Chondrocyte (in vitro differentiated cells): ENCODE measurements around the gene PRICKLE2. TPM values are rescaled to one million over a fixed set of nuclear protein-coding genes. Genes with fewer than 3 reads are reported as not detected.

ENCODE experiments used
- DNase-seq: peaks from one replicate; pipeline ENCODE4 v3.0.0; 2021; ENCODE audit warnings: mixed read lengths, low spot score
- H3K27ac Mint-ChIP-seq: one replicate; pipeline ENCODE4 v1.8.0; 2021; ENCODE audit warnings: mild to moderate bottlenecking, moderate library complexity, mixed read lengths; ENCODE audit not compliant: unreplicated experiment
- H3K27me3 Mint-ChIP-seq: 2 replicates; pipeline ENCODE4 v1.8.0; 2021; ENCODE audit warnings: low read depth, mixed read lengths
- H3K36me3 Mint-ChIP-seq: 2 replicates; pipeline ENCODE4 v1.8.0; 2021; ENCODE audit warnings: low read depth, mixed read lengths
- H3K4me1 Mint-ChIP-seq: 2 replicates; pipeline ENCODE4 v1.8.0; 2021; ENCODE audit warnings: low read depth, mild to moderate bottlenecking, mixed read lengths
- H3K4me3 Mint-ChIP-seq: one replicate; pipeline ENCODE4 v1.8.0; 2021; ENCODE audit warnings: mild to moderate bottlenecking, moderate library complexity, mixed read lengths; ENCODE audit not compliant: unreplicated experiment
- H3K9me3 Mint-ChIP-seq: 2 replicates; pipeline ENCODE4 v1.8.0; 2021; ENCODE audit warnings: low read depth, mixed read lengths
- total RNA-seq: library from RNA; stranded (reverse); gene quantifications from 3 replicates; pipeline ENCODE4 v1.2.1, GENCODE V29; 2021
- TF ChIP-seq, protein P1 (sequence below): fragments of 200-600 bp; sonication (generic); IDR thresholded peaks from 2 replicates; pipeline ENCODE4 v1.5.0; 2021; ENCODE audit warnings: antibody characterized with exemption, mild to moderate bottlenecking, moderate library complexity

The PRICKLE2 gene
- total RNA-seq, 1 donor from 2014 or later = 48.2 TPM

- TF ChIP-seq, protein P1, sequence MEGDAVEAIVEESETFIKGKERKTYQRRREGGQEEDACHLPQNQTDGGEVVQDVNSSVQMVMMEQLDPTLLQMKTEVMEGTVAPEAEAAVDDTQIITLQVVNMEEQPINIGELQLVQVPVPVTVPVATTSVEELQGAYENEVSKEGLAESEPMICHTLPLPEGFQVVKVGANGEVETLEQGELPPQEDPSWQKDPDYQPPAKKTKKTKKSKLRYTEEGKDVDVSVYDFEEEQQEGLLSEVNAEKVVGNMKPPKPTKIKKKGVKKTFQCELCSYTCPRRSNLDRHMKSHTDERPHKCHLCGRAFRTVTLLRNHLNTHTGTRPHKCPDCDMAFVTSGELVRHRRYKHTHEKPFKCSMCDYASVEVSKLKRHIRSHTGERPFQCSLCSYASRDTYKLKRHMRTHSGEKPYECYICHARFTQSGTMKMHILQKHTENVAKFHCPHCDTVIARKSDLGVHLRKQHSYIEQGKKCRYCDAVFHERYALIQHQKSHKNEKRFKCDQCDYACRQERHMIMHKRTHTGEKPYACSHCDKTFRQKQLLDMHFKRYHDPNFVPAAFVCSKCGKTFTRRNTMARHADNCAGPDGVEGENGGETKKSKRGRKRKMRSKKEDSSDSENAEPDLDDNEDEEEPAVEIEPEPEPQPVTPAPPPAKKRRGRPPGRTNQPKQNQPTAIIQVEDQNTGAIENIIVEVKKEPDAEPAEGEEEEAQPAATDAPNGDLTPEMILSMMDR = no peak
- H3K4me1 Mint-ChIP-seq = peaks cover 23% of the 10 kb centered on the region
- no peak for DNase-seq
- H3K4me3 Mint-ChIP-seq = no peak overlapping the region
- peaks cover 9% of the 10 kb centered on the region for H3K9me3 Mint-ChIP-seq
- peak overlapping the region; percentile 25 for H3K27ac Mint-ChIP-seq
- peaks cover 2% of the 10 kb centered on the region for H3K36me3 Mint-ChIP-seq
- H3K27me3 Mint-ChIP-seq = no peaks in the 10 kb centered on the region
These were observed 136.7 kb downstream of the PRICKLE2 start for GRCh38 chr3:64088408-64089205.

- Mint-ChIP-seq H3K36me3 (peaks cover 2% of the 10 kb centered on the region), H3K4me1 (peaks cover 23% of the 10 kb centered on the region), H3K27ac (no peak overlapping the region), H3K9me3 (peaks cover 9% of the 10 kb centered on the region), H3K4me3 (no peak overlapping the region), H3K27me3 (no peaks in the 10 kb centered on the region)
- DNase-seq = no peak
- TF ChIP-seq, protein P1 = no peak
These were observed 138.6 kb downstream of the PRICKLE2 start for GRCh38 chr3:64086479-64087252.

DNA sequence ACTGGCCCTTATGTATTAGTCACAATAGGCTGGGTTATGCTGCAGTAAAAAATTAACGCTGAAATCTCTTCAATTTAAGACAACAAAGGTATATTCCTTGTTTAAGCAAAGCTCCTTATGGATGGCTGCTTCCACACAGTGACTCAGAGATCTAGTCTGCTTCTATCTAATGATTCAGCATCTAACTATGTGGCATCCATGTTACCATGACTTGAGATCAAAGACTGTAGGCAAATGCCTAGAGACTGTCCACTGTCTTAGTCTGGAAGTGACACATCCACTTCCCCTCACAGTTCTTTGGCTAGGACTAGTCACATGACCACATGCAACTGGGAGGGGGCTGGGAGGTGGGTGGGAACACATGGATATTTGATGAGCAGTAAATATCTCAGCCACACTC is 140.6 kb downstream of the PRICKLE2 start:
- Mint-ChIP-seq H3K4me3 (no peak overlapping the region), H3K27ac (no peak overlapping the region), H3K36me3 (peaks cover 2% of the 10 kb centered on the region), H3K4me1 (peaks cover 21% of the 10 kb centered on the region), H3K27me3 (no peaks in the 10 kb centered on the region), H3K9me3 (peaks cover 9% of the 10 kb centered on the region)
- TF ChIP-seq, protein P1 = no peak
- no peak for DNase-seq

DNA sequence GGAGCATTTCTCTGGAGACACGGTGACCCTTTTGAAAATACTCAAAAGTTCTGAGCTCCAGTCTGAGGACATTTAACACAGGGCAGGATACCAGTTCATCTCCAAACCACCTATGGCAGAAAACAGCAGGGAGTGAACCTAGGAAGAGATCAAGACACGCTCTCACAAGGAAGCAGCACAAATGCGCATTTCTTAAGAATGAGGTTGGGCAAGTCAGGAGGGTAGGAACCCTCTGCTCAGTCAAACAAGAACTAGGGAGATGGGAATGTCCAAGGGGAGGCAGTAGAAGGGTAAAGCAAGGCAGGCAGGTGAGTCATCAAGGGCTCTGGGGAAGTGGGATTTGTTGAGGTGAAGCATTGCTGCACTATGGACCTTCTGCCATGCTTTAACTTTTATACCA is 141.7 kb downstream of the PRICKLE2 start:
- H3K27me3 Mint-ChIP-seq = no peaks in the 10 kb centered on the region
- TF ChIP-seq, protein P1 = no peak
- no peak overlapping the region for H3K4me3 Mint-ChIP-seq
- H3K36me3 Mint-ChIP-seq = peaks cover 2% of the 10 kb centered on the region
- DNase-seq = no peak
- no peak overlapping the region for H3K27ac Mint-ChIP-seq
- H3K4me1 Mint-ChIP-seq = peaks cover 13% of the 10 kb centered on the region
- peaks cover 9% of the 10 kb centered on the region for H3K9me3 Mint-ChIP-seq

DNA sequence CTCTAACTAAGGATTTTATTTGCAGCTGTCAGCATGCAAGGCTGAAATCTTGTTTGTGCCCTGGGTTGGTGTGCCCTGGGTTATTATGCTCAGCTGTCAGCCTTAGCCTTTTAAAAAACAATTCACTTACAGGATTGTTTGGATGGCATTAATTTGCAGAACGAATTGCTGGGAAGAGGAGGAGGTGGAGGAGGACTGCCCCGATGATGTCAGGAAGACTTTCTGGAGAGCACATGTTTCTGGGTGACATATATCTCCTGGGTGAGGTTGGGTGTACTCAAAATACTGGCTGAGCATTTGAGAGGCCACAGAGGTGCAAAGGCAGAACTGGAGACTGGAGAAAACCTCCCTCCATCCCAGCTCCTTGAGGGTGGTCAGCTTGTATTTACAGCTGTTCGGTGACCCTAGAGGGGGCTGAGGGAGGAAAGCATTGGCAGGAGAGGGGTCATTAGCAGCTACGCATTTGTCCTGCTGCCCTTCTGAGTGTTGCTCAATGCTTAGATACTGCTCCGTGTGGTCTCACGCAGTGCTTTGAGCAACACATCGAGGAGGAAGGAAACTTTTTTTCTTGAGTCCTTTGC is 142.2 kb downstream of the PRICKLE2 start:
- Mint-ChIP-seq H3K4me3 (no peak overlapping the region), H3K9me3 (peaks cover 9% of the 10 kb centered on the region), H3K27me3 (no peaks in the 10 kb centered on the region), H3K27ac (no peak overlapping the region), H3K36me3 (peaks cover 2% of the 10 kb centered on the region), H3K4me1 (peaks cover 10% of the 10 kb centered on the region)
- TF ChIP-seq, protein P1 = no peak
- DNase-seq = no peak
